Hepatocyte (in vitro differentiated cells): ENCODE results near the gene MSMO1. TPM values are rescaled to one million over a fixed set of nuclear protein-coding genes. Genes with fewer than 3 reads are reported as not detected.

Experiments
- DNase-seq: peaks from one replicate; pipeline ENCODE4 v3.0.0-alpha.2; 2016; ENCODE audit warnings: low spot score
- H2AFZ ChIP-seq: fragments of 200-600 bp; sonication (generic); 2 replicates; pipeline ENCODE4 v1.6.0; 2016; ENCODE audit warnings: antibody characterized with exemption, mild to moderate bottlenecking
- H3K27ac ChIP-seq: fragments of 200-600 bp; sonication (generic); 2 replicates; pipeline ENCODE4 v1.5.1; 2016; ENCODE audit warnings: mild to moderate bottlenecking
- H3K27me3 ChIP-seq: fragments of 200-600 bp; sonication (generic); 2 replicates; pipeline ENCODE4 v1.6.1; 2016
- H3K36me3 ChIP-seq: fragments of 200-600 bp; sonication (generic); replicated peaks from 2 replicates; pipeline ENCODE4 v1.5.1; 2016; ENCODE audit warnings: low read depth; ENCODE audit not compliant: insufficient read depth
- H3K4me1 ChIP-seq: fragments of 200-600 bp; sonication (generic); 2 replicates; pipeline ENCODE4 v1.5.1; 2016; ENCODE audit warnings: mild to moderate bottlenecking, moderate library complexity; ENCODE audit not compliant: insufficient read depth
- H3K4me2 ChIP-seq: fragments of 200-600 bp; sonication (generic); 2 replicates; pipeline ENCODE4 v1.6.0; 2016
- H3K4me3 ChIP-seq: fragments of 200-600 bp; sonication (generic); 2 replicates; pipeline ENCODE4 v1.5.1; 2016; ENCODE audit warnings: mild to moderate bottlenecking
- H3K79me2 ChIP-seq: fragments of 200-600 bp; sonication (generic); 2 replicates; pipeline ENCODE4 v1.6.0; 2017; ENCODE audit warnings: mild to moderate bottlenecking
- H3K9me2 ChIP-seq: fragments of 200-600 bp; sonication (generic); replicated peaks from 2 replicates; pipeline ENCODE4 v1.6.0; 2017; ENCODE audit warnings: mild to moderate bottlenecking; ENCODE audit not compliant: insufficient read depth
- H3K9me3 ChIP-seq: fragments of 200-600 bp; sonication (generic); 2 replicates; pipeline ENCODE4 v1.5.1; 2016; ENCODE audit warnings: low read depth, mild to moderate bottlenecking
- H4K20me1 ChIP-seq: fragments of 200-600 bp; sonication (generic); 2 replicates; pipeline ENCODE4 v1.6.0; 2016; ENCODE audit warnings: mild to moderate bottlenecking; ENCODE audit not compliant: insufficient read depth, poor library complexity, severe bottlenecking
- CTCF ChIP-seq: fragments of 200-600 bp; sonication (generic); IDR thresholded peaks from 2 replicates; pipeline ENCODE4 v1.5.1; 2016; ENCODE audit warnings: antibody characterized with exemption, mild to moderate bottlenecking; ENCODE audit not compliant: poor library complexity
- EZH2 ChIP-seq: fragments of 200-600 bp; sonication (generic); IDR thresholded peaks from 2 replicates; pipeline ENCODE4 v1.6.1; 2016; ENCODE audit warnings: antibody characterized with exemption, mild to moderate bottlenecking, borderline replicate concordance
- EZH2phosphoT487 ChIP-seq: fragments of 200-600 bp; sonication (generic); IDR thresholded peaks from one replicate; pipeline ENCODE4 v1.6.1; 2018; ENCODE audit warnings: antibody characterized with exemption, mild to moderate bottlenecking, low read depth, moderate library complexity; ENCODE audit not compliant: unreplicated experiment, severe bottlenecking
- WGBS: methylation state at CpG from one replicate; pipeline ENCODE4 v1.1.6; 2016; ENCODE audit warnings: low lambda C conversion rate; ENCODE audit errors: missing lambda C conversion rate; 5-methylcytosine and 5-hydroxymethylcytosine counted together
- polyA plus RNA-seq: library from polyadenylated mRNA; unstranded; fragments of >200 nt; fragmentation: Nextera tagmentation; extraction: Ambion mirVana; gene quantifications from 2 replicates; pipeline ENCODE4 v1.2.1, GENCODE V29; 2016
- total RNA-seq: library from RNA; depleted of rRNA; stranded (reverse); fragments of >200 nt; gene quantifications from 2 replicates; pipeline ENCODE4 v1.2.3, GENCODE V29; 2014

Gene MSMO1
- total and polyA plus RNA-seq, 2 experiments from 2014 or later, result 391 to 747 TPM

- peak overlapping the region; percentile 93 for H3K27ac ChIP-seq
- peak; percentile 28 for DNase-seq
- H3K9me2 ChIP-seq, result no peaks in the 10 kb centered on the region
- no peak for TF ChIP-seq EZH2
- TF ChIP-seq EZH2phosphoT487, result no peak
- TF ChIP-seq CTCF, result no peak
- H3K4me1 ChIP-seq, result peaks cover 20% of the 10 kb centered on the region
- H2AFZ ChIP-seq, result no peak overlapping the region
- H3K4me3 ChIP-seq, result peak overlapping the region; percentile 43
- 12% methylated on average over 4 of the region's 4 CpGs for whole genome bisulfite sequencing
- H3K4me2 ChIP-seq, result peak overlapping the region; percentile 82
- peaks cover 61% of the 10 kb centered on the region for H3K79me2 ChIP-seq
- no peaks in the 10 kb centered on the region for H3K9me3 ChIP-seq
- H3K27me3 ChIP-seq, result no peaks in the 10 kb centered on the region
- no peaks in the 10 kb centered on the region for H3K36me3 ChIP-seq
- H4K20me1 ChIP-seq, result peaks cover 55% of the 10 kb centered on the region
These were observed 1.2 kb downstream of the MSMO1 start for GRCh38 chr4:165328708-165329107.

- DNase-seq, result no peak
- H3K27me3 ChIP-seq, result no peaks in the 10 kb centered on the region
- H4K20me1 ChIP-seq, result peaks cover 69% of the 10 kb centered on the region
- H3K36me3 ChIP-seq, result no peaks in the 10 kb centered on the region
- peak overlapping the region; percentile 20 for H3K27ac ChIP-seq
- peaks cover 20% of the 10 kb centered on the region for H3K4me1 ChIP-seq
- no peak overlapping the region for H2AFZ ChIP-seq
- no peaks in the 10 kb centered on the region for H3K9me2 ChIP-seq
- H3K4me3 ChIP-seq, result peak overlapping the region; percentile 38
- H3K79me2 ChIP-seq, result peaks cover 75% of the 10 kb centered on the region
- no peaks in the 10 kb centered on the region for H3K9me3 ChIP-seq
- WGBS, result 79% methylated on average over 2 of the region's 2 CpGs
- TF ChIP-seq CTCF, result no peak
- TF ChIP-seq EZH2, result no peak
- no peak for TF ChIP-seq EZH2phosphoT487
- peak overlapping the region; percentile 82 for H3K4me2 ChIP-seq
These were observed 2.6 kb downstream of the MSMO1 start for GRCh38 chr4:165330071-165330470.

- peaks cover 81% of the 10 kb centered on the region for H3K79me2 ChIP-seq
- H4K20me1 ChIP-seq, result peaks cover 75% of the 10 kb centered on the region
- DNase-seq, result no peak
- no peaks in the 10 kb centered on the region for H3K27me3 ChIP-seq
- H3K4me1 ChIP-seq, result peaks cover 20% of the 10 kb centered on the region
- peak overlapping the region; percentile 17 for H3K27ac ChIP-seq
- no peaks in the 10 kb centered on the region for H3K9me2 ChIP-seq
- H3K4me3 ChIP-seq, result peak overlapping the region; percentile 38
- no peaks in the 10 kb centered on the region for H3K36me3 ChIP-seq
- H3K9me3 ChIP-seq, result no peaks in the 10 kb centered on the region
- H2AFZ ChIP-seq, result no peak overlapping the region
- 81% methylated on average over 5 of the region's 5 CpGs for WGBS
- H3K4me2 ChIP-seq, result peak overlapping the region; percentile 82
- no peak for TF ChIP-seq EZH2phosphoT487
- TF ChIP-seq EZH2, result no peak
- TF ChIP-seq CTCF, result no peak
These were observed 3.2 kb downstream of the MSMO1 start for GRCh38 chr4:165330666-165331065.

GRCh38 chr4:165331359-165331758 lies 3.9 kb downstream of the MSMO1 start:
- no peak for TF ChIP-seq CTCF
- no peak for TF ChIP-seq EZH2phosphoT487
- TF ChIP-seq EZH2, result no peak
- H2AFZ ChIP-seq, result no peak overlapping the region
- peaks cover 16% of the 10 kb centered on the region for H3K4me1 ChIP-seq
- peaks cover 88% of the 10 kb centered on the region for H3K79me2 ChIP-seq
- H3K9me2 ChIP-seq, result no peaks in the 10 kb centered on the region
- no peak overlapping the region for H3K27ac ChIP-seq
- DNase-seq, result no peak
- H3K36me3 ChIP-seq, result no peaks in the 10 kb centered on the region
- H3K4me2 ChIP-seq, result peak overlapping the region; percentile 82
- H3K27me3 ChIP-seq, result no peaks in the 10 kb centered on the region
- H3K4me3 ChIP-seq, result peak overlapping the region; percentile 38
- H4K20me1 ChIP-seq, result peaks cover 81% of the 10 kb centered on the region
- no peaks in the 10 kb centered on the region for H3K9me3 ChIP-seq
- WGBS, result 55% methylated on average over 1 of the region's 1 CpG
